HCT116 (cell line): ENCODE measurements around the gene RAB11A. TPM values are rescaled to one million over a fixed set of nuclear protein-coding genes. Genes with fewer than 3 reads are reported as not detected.

Experiments used
- ATAC-seq: fragments of 200-7000 bp; cut with Tn5 transposase; 2 replicates; pipeline ENCODE4 v1.9.1; 2020; ENCODE audit warnings: mild to moderate bottlenecking, moderate library complexity
- BruUV-seq: library from RNA; stranded (reverse); fragments of 400-500 nt; replicated peaks from 2 replicates; lab custom pipeline; 2021; lab: Mats Ljungman, UMichigan
- CTCF ChIA-PET: fragments of 300-600 bp; sonication (Branson Sonifier 250); formaldehyde crosslinking; loops from one replicate; lab custom pipeline; 2021; ENCODE audit warnings: antibody characterized with exemption; lab: Charles Lee
- POLR2A ChIA-PET: fragments of 300-600, 350-600 bp; sonication (Branson Sonifier 250); formaldehyde crosslinking; loops from one replicate; lab custom pipeline; 2021; ENCODE audit warnings: antibody characterized with exemption; lab: Charles Lee
- RAD21 ChIA-PET, 2 experiments: fragments of 300-600 bp; sonication (Branson Sonifier 250); formaldehyde crosslinking; loops; one replicate each; lab custom pipeline; 2023; ENCODE audit warnings: low total read pairs in 2 of 2; ENCODE audit not compliant: uncharacterized antibody in 2 of 2, unreplicated experiment in 2 of 2, low non-redundant PET in 1 of 2; lab: Charles Lee
- DNase-seq: peaks from one replicate; pipeline ENCODE4 v3.0.0-alpha.2; 2010; ENCODE audit warnings: low read depth, low spot score
- H2AFZ ChIP-seq: fragments of 200-600 bp; shearing (Covaris generic), sonication (generic); 2 replicates; pipeline ENCODE4 v1.6.1; 2017; ENCODE audit warnings: low read depth, mixed run types, mixed read lengths, antibody characterized with exemption, low read length; ENCODE audit not compliant: poor library complexity, severe bottlenecking
- H3K27ac ChIP-seq: 2 replicates; pipeline ENCODE4 v1.5.1; 2012; ENCODE audit warnings: low read depth, low read length
- H3K27me3 ChIP-seq: fragments of 200-600 bp; sonication (generic); 2 replicates; pipeline ENCODE4 v1.6.1; 2016; ENCODE audit warnings: mixed run types, low read length, mixed read lengths; ENCODE audit not compliant: insufficient read depth
- H3K36me3 ChIP-seq, 2 experiments: fragments of 200-500 bp in 1 of 2; fragments of 200-600 bp in 1 of 2; sonication (Bioruptor generic) in 1 of 2; sonication (generic) in 1 of 2; 2 replicates each; pipeline versions ENCODE4 v1.5.1 to v1.6.1; 2014 to 2016; ENCODE audit warnings: low read length in 2 of 2, inconsistent platforms in 1 of 2, mixed read lengths in 1 of 2, mixed run types in 1 of 2; ENCODE audit not compliant: insufficient read depth in 2 of 2, control insufficient read depth in 1 of 2
- H3K4me1 ChIP-seq, 2 experiments: fragments of 200-600 bp in 1 of 2; sonication (generic) in 1 of 2; 2 replicates each; pipeline versions ENCODE4 v1.5.1 to v1.6.1; 2012 to 2017; ENCODE audit warnings: low read length in 2 of 2, inconsistent platforms in 1 of 2, mild to moderate bottlenecking in 1 of 2, mixed read lengths in 1 of 2, mixed run types in 1 of 2, moderate library complexity in 1 of 2; ENCODE audit not compliant: insufficient read depth in 2 of 2, control insufficient read depth in 1 of 2
- H3K4me2 ChIP-seq: fragments of 200-600 bp; sonication (generic); 2 replicates; pipeline ENCODE4 v1.6.1; 2017; ENCODE audit warnings: mixed run types, low read length, mixed read lengths
- H3K4me3 ChIP-seq, 2 experiments: fragments of 200-600 bp in 1 of 2; sonication (generic) in 1 of 2; replicated peaks in 1 of 2; 2 replicates each; pipeline ENCODE4 v1.5.1; 2011 to 2016; ENCODE audit warnings: low read length in 2 of 2, control low read depth in 1 of 2, low read depth in 1 of 2, mild to moderate bottlenecking in 1 of 2, mixed read lengths in 1 of 2, mixed run types in 1 of 2
- H3K79me2 ChIP-seq: fragments of 200-600 bp; sonication (generic); 2 replicates; pipeline ENCODE4 v1.6.1; 2017; ENCODE audit warnings: mild to moderate bottlenecking, mixed run types, low read length, moderate library complexity, mixed read lengths; ENCODE audit not compliant: insufficient read depth
- H3K9ac ChIP-seq: fragments of 200-600 bp; sonication (generic); 2 replicates; pipeline ENCODE4 v1.6.1; 2016; ENCODE audit warnings: low read length, mixed read lengths
- H3K9me2 ChIP-seq: fragments of 200-600 bp; sonication (generic), shearing (Covaris generic); 2 replicates; pipeline ENCODE4 v1.6.1; 2017; ENCODE audit warnings: mixed run types, mild to moderate bottlenecking, moderate library complexity; ENCODE audit not compliant: insufficient read depth
- H3K9me3 ChIP-seq, 2 experiments: fragments of 200-500 bp in 1 of 2; fragments of 200-600 bp in 1 of 2; sonication (Bioruptor generic) in 1 of 2; sonication (generic) in 1 of 2; 2 replicates each; pipeline ENCODE4 v1.6.1; 2014 to 2017; ENCODE audit warnings: low read length in 2 of 2, mixed read lengths in 2 of 2, inconsistent platforms in 1 of 2, low read depth in 1 of 2, mild to moderate bottlenecking in 1 of 2, mixed run types in 1 of 2, moderate library complexity in 1 of 2; ENCODE audit not compliant: control insufficient read depth in 1 of 2, insufficient read depth in 1 of 2
- H4K20me1 ChIP-seq: fragments of 200-600 bp; sonication (generic), shearing (Covaris generic); 2 replicates; pipeline ENCODE4 v1.6.1; 2017; ENCODE audit warnings: mixed run types, mild to moderate bottlenecking, moderate library complexity; ENCODE audit not compliant: insufficient read depth
- CBX3 ChIP-seq: IDR thresholded peaks from 2 replicates; pipeline ENCODE4 v1.6.1; 2012; ENCODE audit warnings: low read depth
- ELF1 ChIP-seq: IDR thresholded peaks from 2 replicates; pipeline ENCODE4 v1.6.1; 2012; ENCODE audit warnings: low read depth, borderline replicate concordance
- JUND ChIP-seq: IDR thresholded peaks from 2 replicates; pipeline ENCODE4 v1.6.1; 2012
- POLR2AphosphoS5 ChIP-seq: IDR thresholded peaks from 2 replicates; pipeline ENCODE4 v1.6.1; 2011; ENCODE audit warnings: mild to moderate bottlenecking, low read depth, low read length, moderate library complexity
- RAD21 ChIP-seq: IDR thresholded peaks from 2 replicates; pipeline ENCODE4 v1.6.1; 2012; ENCODE audit warnings: low read depth, mild to moderate bottlenecking
- SIN3A ChIP-seq: IDR thresholded peaks from 2 replicates; pipeline ENCODE4 v1.6.1; 2012; ENCODE audit warnings: low read depth
- SP1 ChIP-seq: IDR thresholded peaks from 2 replicates; pipeline ENCODE4 v1.6.1; 2012; ENCODE audit warnings: low read depth
- TCF7L2 ChIP-seq: IDR thresholded peaks from 2 replicates; pipeline ENCODE4 v1.7.0; 2011; ENCODE audit warnings: borderline replicate concordance, inconsistent platforms; ENCODE audit not compliant: insufficient read depth, insufficient read length; ENCODE audit errors: extremely low read depth
- YY1 ChIP-seq: IDR thresholded peaks from 2 replicates; pipeline ENCODE4 v1.6.1; 2011; ENCODE audit warnings: low read length, low read depth, moderate library complexity, mild to moderate bottlenecking; ENCODE audit not compliant: insufficient replicate concordance; ENCODE audit errors: extremely low read depth
- ZFX ChIP-seq: fragments of 450-650 bp; IDR thresholded peaks from 2 replicates; pipeline ENCODE4 v1.6.1; 2017
- intact Hi-C: fragments of 100-400 bp; cut with micrococcal nuclease; formaldehyde crosslinking; loops from 2 replicates; pipeline ENCODE4 v1.10.0; 2022
- total RNA-seq: library from RNA; stranded (reverse); gene quantifications from one replicate; pipeline ENCODE4 v1.2.1, GENCODE V29; 2021; ENCODE audit not compliant: unreplicated experiment
- TF ChIP-seq, protein P1 (sequence below), 3 experiments: fragments of 200-600 bp in 1 of 3; sonication (generic) in 1 of 3; IDR thresholded peaks in 2 of 3; conservative IDR thresholded peaks in 1 of 3; 2 replicates each; pipeline ENCODE4 v1.5.1; 2012 to 2017; ENCODE audit warnings: low read depth in 2 of 3, low read length in 2 of 3, antibody characterized with exemption in 1 of 3, borderline replicate concordance in 1 of 3, control low read depth in 1 of 3, mild to moderate bottlenecking in 1 of 3, mixed read lengths in 1 of 3, mixed run types in 1 of 3, moderate library complexity in 1 of 3; ENCODE audit not compliant: insufficient read depth in 1 of 3
- TF ChIP-seq, protein P2 (sequence below): IDR thresholded peaks from 2 replicates; pipeline ENCODE4 v1.6.1; 2012

Gene RAB11A
- total RNA-seq, 1 experiment from 2014 or later, result 234 TPM

DNA sequence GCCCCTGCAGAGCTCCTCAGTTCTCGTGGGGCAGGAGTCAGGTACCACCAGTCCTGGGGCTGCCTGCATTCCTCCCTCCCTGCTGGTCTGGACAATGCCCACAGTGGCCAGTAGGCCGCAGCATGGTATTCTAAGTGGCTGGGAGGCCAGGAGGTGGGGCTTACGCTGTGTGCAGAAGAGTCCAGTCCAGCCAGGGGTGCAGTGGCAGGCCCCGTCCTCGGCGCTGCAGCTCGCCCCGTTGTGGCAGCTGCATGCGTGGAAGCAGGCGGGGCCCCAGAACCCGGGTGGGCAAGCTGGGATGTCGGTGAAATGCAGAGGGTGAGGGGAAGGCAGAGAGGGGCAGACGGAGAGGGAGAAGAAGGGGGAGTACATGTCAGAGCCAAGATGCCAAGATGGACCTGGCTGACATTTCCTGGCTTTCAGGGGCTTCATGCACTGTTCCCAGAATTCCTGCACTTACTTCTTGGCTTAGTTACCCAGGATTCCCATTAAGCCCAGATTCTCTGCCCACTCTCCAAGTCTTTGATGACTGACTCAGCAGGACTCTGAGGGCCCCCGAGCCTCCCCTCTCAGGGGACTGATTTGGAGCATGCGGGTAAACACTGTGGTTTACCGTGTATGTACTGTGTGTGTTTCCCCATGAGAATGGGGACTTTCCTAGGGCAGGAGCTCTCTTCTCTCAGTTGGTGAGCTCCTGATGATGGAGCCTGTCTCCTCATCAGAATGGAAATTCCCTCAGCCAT is 47.5 kb downstream of the RAB11A start:
- H3K36me3 ChIP-seq, result no peaks in the 10 kb centered on the region
- no peaks in the 10 kb centered on the region for H3K79me2 ChIP-seq
- ATAC-seq, result peak; percentile 99
- no peak overlapping the region for H3K4me3 ChIP-seq
- no peak overlapping the region for H2AFZ ChIP-seq
- H3K27ac ChIP-seq, result no peak overlapping the region
- intact Hi-C loops, result loop anchor here (1.0 to 5.0 kb wide), 2 partner anchors 274 to 370 kb away; no protein-coding TSS in a partner anchor
- RAD21 ChIA-PET, result no interaction called here
- H3K27me3 ChIP-seq, result no peaks in the 10 kb centered on the region
- no peaks in the 10 kb centered on the region for H3K4me1 ChIP-seq
- no peaks in the 10 kb centered on the region for H4K20me1 ChIP-seq
- no peaks in the 10 kb centered on the region for H3K9me2 ChIP-seq
- BruUV-seq, result no TSS peak
- DNase-seq, result no peak
- no peaks in the 10 kb centered on the region for H3K9me3 ChIP-seq
- TF ChIP-seq, protein P1, sequence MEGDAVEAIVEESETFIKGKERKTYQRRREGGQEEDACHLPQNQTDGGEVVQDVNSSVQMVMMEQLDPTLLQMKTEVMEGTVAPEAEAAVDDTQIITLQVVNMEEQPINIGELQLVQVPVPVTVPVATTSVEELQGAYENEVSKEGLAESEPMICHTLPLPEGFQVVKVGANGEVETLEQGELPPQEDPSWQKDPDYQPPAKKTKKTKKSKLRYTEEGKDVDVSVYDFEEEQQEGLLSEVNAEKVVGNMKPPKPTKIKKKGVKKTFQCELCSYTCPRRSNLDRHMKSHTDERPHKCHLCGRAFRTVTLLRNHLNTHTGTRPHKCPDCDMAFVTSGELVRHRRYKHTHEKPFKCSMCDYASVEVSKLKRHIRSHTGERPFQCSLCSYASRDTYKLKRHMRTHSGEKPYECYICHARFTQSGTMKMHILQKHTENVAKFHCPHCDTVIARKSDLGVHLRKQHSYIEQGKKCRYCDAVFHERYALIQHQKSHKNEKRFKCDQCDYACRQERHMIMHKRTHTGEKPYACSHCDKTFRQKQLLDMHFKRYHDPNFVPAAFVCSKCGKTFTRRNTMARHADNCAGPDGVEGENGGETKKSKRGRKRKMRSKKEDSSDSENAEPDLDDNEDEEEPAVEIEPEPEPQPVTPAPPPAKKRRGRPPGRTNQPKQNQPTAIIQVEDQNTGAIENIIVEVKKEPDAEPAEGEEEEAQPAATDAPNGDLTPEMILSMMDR (IDR thresholded peaks at IDR 0.05 in 2 of 3, conservative IDR thresholded peaks at IDR 0.05 in 1 of 3; ENCODE audit: borderline replicate concordance in 1 of 3, insufficient read depth in 1 of 3, low read depth in 2 of 3, low read length in 2 of 3), result peak; percentile 53 to 66 (median 60)
- TF ChIP-seq, protein P2, sequence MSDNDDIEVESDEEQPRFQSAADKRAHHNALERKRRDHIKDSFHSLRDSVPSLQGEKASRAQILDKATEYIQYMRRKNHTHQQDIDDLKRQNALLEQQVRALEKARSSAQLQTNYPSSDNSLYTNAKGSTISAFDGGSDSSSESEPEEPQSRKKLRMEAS, result no peak
- TF ChIP-seq RAD21, result peak; percentile 72
- no peak overlapping the region for H3K4me2 ChIP-seq
- CTCF ChIA-PET, result interaction anchor here (0.6 kb wide), 1 partner anchor 280 kb away, joined by 3 read pairs; no protein-coding TSS in a partner anchor
- POLR2A ChIA-PET, result no interaction called here
- H3K9ac ChIP-seq, result no peak overlapping the region

DNA sequence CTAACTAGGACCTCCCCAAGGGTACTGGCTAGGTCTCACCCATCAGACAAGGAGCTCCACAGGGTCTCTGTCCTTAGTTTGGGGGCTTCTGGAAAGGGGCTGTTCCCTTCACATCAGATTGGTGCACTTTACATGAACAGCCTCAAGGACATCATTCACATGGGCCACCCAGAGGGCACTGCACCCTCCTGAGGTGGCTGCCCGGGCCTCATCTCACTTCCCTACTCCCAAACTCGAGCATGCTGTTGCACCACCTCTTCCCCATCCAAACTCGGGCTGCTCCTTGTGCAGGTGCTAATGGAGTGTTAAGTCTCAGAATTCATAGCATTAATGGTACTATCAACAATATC is 48.1 kb downstream of the RAB11A start:
- H3K27me3 ChIP-seq, result no peaks in the 10 kb centered on the region
- no peak overlapping the region for H3K4me3 ChIP-seq
- POLR2A ChIA-PET, result no interaction called here
- no peak overlapping the region for H2AFZ ChIP-seq
- H4K20me1 ChIP-seq, result no peaks in the 10 kb centered on the region
- H3K36me3 ChIP-seq, result no peaks in the 10 kb centered on the region
- H3K9me2 ChIP-seq, result no peaks in the 10 kb centered on the region
- no peak overlapping the region for H3K4me2 ChIP-seq
- no peak overlapping the region for H3K27ac ChIP-seq
- no peak overlapping the region for H3K9ac ChIP-seq
- no TSS peak for BruUV-seq
- no peaks in the 10 kb centered on the region for H3K9me3 ChIP-seq
- RAD21 ChIA-PET, result no interaction called here
- DNase-seq (no peak), ATAC-seq (no peak)
- CTCF ChIA-PET, result no interaction called here
- intact Hi-C loops, result loop anchor here (5.0 kb wide), 1 partner anchor 370 kb away; no protein-coding TSS in a partner anchor
- H3K79me2 ChIP-seq, result no peaks in the 10 kb centered on the region
- H3K4me1 ChIP-seq, result no peaks in the 10 kb centered on the region
- TF ChIP-seq SP1, result no peak
- TF ChIP-seq JUND, result no peak
- no peak for TF ChIP-seq ZFX
- no peak for TF ChIP-seq ELF1
- no peak for TF ChIP-seq TCF7L2
- no peak for TF ChIP-seq SIN3A
- no peak for TF ChIP-seq POLR2AphosphoS5
- TF ChIP-seq, protein P2, result no peak
- no peak for TF ChIP-seq YY1
- TF ChIP-seq CBX3, result no peak
- TF ChIP-seq RAD21, result no peak
